Neutrophil (primary cell): ENCODE data around the gene SPDYE8.
"Not testable (repeated sequence)": the region's sequence is repeated elsewhere in the genome, so short reads cannot be mapped to it uniquely, and the experiment has no call there.

ENCODE experiments used
- H3K27ac ChIP-seq: fragments of 200-600 bp; sonication (generic); 2 replicates; pipeline ENCODE4 v1.5.1; 2016; ENCODE audit warnings: mild to moderate bottlenecking, moderate library complexity
- H3K27me3 ChIP-seq: fragments of 200-600 bp; sonication (generic); 2 replicates; pipeline ENCODE4 v1.6.0; 2016; ENCODE audit warnings: mild to moderate bottlenecking
- H3K36me3 ChIP-seq: fragments of 200-600 bp; sonication (generic); 2 replicates; pipeline ENCODE4 v1.5.1; 2017
- H3K4me1 ChIP-seq, 2 experiments: fragments of 200-600 bp in 1 of 2; sonication (generic) in 1 of 2; 1 replicate in 1 of 2; 2 replicates in 1 of 2; pipeline versions ENCODE4 v1.5.1 to v1.6.1; 2013 to 2016; ENCODE audit warnings: low read depth in 1 of 2, low read length in 1 of 2, mild to moderate bottlenecking in 1 of 2, moderate library complexity in 1 of 2; ENCODE audit not compliant: control insufficient read depth in 1 of 2, insufficient read depth in 1 of 2
- H3K4me3 ChIP-seq, 2 experiments: fragments of 200-600 bp in 1 of 2; sonication (generic) in 1 of 2; 1 replicate in 1 of 2; 2 replicates in 1 of 2; pipeline ENCODE4 v1.5.1; 2013 to 2016; ENCODE audit warnings: low read depth in 1 of 2, low read length in 1 of 2, mild to moderate bottlenecking in 1 of 2, moderate library complexity in 1 of 2
- H3K9me3 ChIP-seq: fragments of 200-600 bp; sonication (generic); 2 replicates; pipeline ENCODE4 v1.5.1; 2016

SPDYE8 gene

GRCh38 chr7:72975656-72976286 lies 53.8 kb downstream of the SPDYE8 start:
- H3K9me3 ChIP-seq, H3K27me3 ChIP-seq: not testable (repeated sequence)

GRCh38 chr7:72974781-72975180 lies 54.8 kb downstream of the SPDYE8 start:
- not testable (repeated sequence) for H3K4me1 ChIP-seq, H3K9me3 ChIP-seq, H3K4me3 ChIP-seq, H3K27me3 ChIP-seq, H3K27ac ChIP-seq, H3K36me3 ChIP-seq

More at GRCh38 chr7:72975656-72976286, 53.8 kb downstream of the SPDYE8 start:
- not testable (repeated sequence) for H3K4me1 ChIP-seq, H3K27ac ChIP-seq, H3K4me3 ChIP-seq, H3K36me3 ChIP-seq

GRCh38 chr7:72971505-72971904 lies 58.1 kb downstream of the SPDYE8 start:
- not testable (repeated sequence) for H3K9me3 ChIP-seq, H3K36me3 ChIP-seq, H3K4me3 ChIP-seq, H3K4me1 ChIP-seq, H3K27me3 ChIP-seq, H3K27ac ChIP-seq
